Measurements from ENCODE around the gene CELSR1.

Gene CELSR1

DNA sequence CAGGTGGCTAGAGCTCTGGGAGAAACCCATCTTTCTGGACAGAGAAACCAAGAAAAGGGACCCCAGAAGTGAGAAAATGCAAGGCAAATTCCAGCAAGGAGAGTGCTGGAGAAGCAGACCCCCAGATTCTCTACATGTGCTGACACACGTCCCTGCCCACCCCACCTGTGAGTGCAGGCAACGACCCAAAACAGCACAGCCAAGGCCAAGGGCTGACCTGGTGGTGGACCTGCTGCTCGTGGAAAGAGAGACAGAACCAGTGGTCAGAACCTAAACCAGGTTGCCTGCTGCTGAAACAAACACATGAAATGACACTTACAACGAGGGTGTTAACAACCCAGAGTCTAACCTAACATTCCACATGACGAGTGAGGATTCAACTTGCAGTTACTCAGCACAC lies 177.3 kb downstream of the CELSR1 start:
- Histone ChIP-seq H3K4me3 (ENCODE audit: low read depth in 1 of 2, low read length in 2 of 2) (no peak overlapping the region), H3K27ac (ENCODE audit: low read length) (no peak overlapping the region), H3K4me1 (ENCODE audit: control insufficient read depth in 1 of 2, insufficient read depth in 2 of 2, low read length in 2 of 2) (no peaks in the 10 kb centered on the region), H3K9me3 (ENCODE audit: control insufficient read depth in 1 of 2, low read length in 2 of 2) (no peaks in the 10 kb centered on the region), H3K27me3 (ENCODE audit: low read depth, low read length) (no peaks in the 10 kb centered on the region), H3K36me3 (ENCODE audit: control insufficient read depth in 1 of 2, insufficient read depth in 2 of 2, low read length in 2 of 2) (peaks cover 0 to 19% of the 10 kb centered on the region in 2 donors)

- Histone ChIP-seq H3K27ac (ENCODE audit: low read length) (no peak overlapping the region), H3K4me3 (ENCODE audit: low read depth in 1 of 2, low read length in 2 of 2) (no peak overlapping the region), H3K9me3 (ENCODE audit: control insufficient read depth in 1 of 2, low read length in 2 of 2) (no peaks in the 10 kb centered on the region), H3K27me3 (ENCODE audit: low read depth, low read length) (no peaks in the 10 kb centered on the region), H3K4me1 (ENCODE audit: control insufficient read depth in 1 of 2, insufficient read depth in 2 of 2, low read length in 2 of 2) (no peaks in the 10 kb centered on the region), H3K36me3 (ENCODE audit: control insufficient read depth in 1 of 2, insufficient read depth in 2 of 2, low read length in 2 of 2) (peaks cover 0 to 26% of the 10 kb centered on the region in 2 donors)
Measured at GRCh38 chr22:46359362-46359761, 178.1 kb downstream of the CELSR1 start.

- H3K36me3 ChIP-seq (ENCODE audit: control insufficient read depth in 1 of 2, insufficient read depth in 2 of 2, low read length in 2 of 2) = peaks cover 3 to 32% of the 10 kb centered on the region in 2 donors
- no peaks in the 10 kb centered on the region for H3K4me1 ChIP-seq (ENCODE audit: control insufficient read depth in 1 of 2, insufficient read depth in 2 of 2, low read length in 2 of 2)
- H3K27me3 ChIP-seq (ENCODE audit: low read depth, low read length) = no peaks in the 10 kb centered on the region
- H3K27ac ChIP-seq (ENCODE audit: low read length) = no peak overlapping the region
- H3K9me3 ChIP-seq (ENCODE audit: control insufficient read depth in 1 of 2, low read length in 2 of 2) = no peaks in the 10 kb centered on the region
- no peak overlapping the region for H3K4me3 ChIP-seq (ENCODE audit: low read depth in 1 of 2, low read length in 2 of 2)
Measured at GRCh38 chr22:46358766-46359165, 178.7 kb downstream of the CELSR1 start.

DNA sequence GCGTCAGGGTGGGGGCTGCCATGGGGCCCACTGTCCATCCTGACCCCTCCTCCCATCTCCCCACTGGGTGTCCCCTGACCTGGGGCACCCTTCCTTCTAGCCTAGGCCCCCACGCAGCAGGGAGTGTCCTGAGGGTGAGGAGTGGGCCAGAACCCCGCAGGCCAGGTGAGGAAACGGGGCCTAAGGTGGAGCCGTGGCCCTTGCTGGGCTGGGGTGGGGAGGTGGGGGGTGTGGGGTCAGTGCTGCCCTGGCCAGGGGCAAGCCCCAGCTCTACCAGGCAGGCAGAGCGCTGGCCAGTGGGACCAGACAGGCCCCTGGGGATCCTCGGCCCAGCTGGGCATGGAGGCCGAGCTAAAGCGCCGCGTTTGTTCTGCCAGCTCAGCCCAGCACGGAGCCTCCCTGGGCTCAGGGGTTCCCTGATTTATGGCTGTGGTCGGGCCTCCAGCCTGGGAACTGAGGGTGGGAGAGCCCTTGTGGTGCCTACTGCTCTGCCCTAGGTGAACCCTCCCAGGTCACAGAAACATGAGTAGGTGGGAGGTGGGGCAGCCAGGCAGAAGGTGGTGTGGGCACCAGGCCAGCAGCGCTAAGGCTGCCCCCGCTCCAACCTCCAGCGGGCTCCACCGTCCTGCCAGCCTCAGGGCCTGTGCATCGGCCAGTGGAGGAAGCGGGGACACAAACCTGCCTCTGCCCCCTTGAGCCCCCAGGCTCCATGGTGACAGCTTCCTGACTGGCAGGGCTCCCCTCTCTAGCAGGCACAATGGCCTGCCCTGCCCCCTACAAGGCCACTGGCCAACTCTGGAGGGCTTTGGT lies 179.5 kb downstream of the CELSR1 start:
- no peaks in the 10 kb centered on the region for H3K27me3 ChIP-seq (ENCODE audit: low read depth, low read length)
- H3K4me3 ChIP-seq (ENCODE audit: low read depth in 1 of 2, low read length in 2 of 2) = no peak overlapping the region
- H3K36me3 ChIP-seq (ENCODE audit: control insufficient read depth in 1 of 2, insufficient read depth in 2 of 2, low read length in 2 of 2) = peaks cover 11 to 40% of the 10 kb centered on the region in 2 donors
- H3K27ac ChIP-seq (ENCODE audit: low read length) = no peak overlapping the region
- no peaks in the 10 kb centered on the region for H3K4me1 ChIP-seq (ENCODE audit: control insufficient read depth in 1 of 2, insufficient read depth in 2 of 2, low read length in 2 of 2)
- H3K9me3 ChIP-seq (ENCODE audit: control insufficient read depth in 1 of 2, low read length in 2 of 2) = no peaks in the 10 kb centered on the region

GRCh38 chr22:46356496-46357480 lies 180.6 kb downstream of the CELSR1 start:
- Histone ChIP-seq H3K9me3 (ENCODE audit: control insufficient read depth in 1 of 2, low read length in 2 of 2) (no peaks in the 10 kb centered on the region), H3K27ac (ENCODE audit: low read length) (no peak overlapping the region), H3K36me3 (ENCODE audit: control insufficient read depth in 1 of 2, insufficient read depth in 2 of 2, low read length in 2 of 2) (peaks cover 21 to 52% of the 10 kb centered on the region in 2 donors), H3K4me3 (ENCODE audit: low read depth in 1 of 2, low read length in 2 of 2) (no peak overlapping the region), H3K27me3 (ENCODE audit: low read depth, low read length) (no peaks in the 10 kb centered on the region), H3K4me1 (ENCODE audit: control insufficient read depth in 1 of 2, insufficient read depth in 2 of 2, low read length in 2 of 2) (no peaks in the 10 kb centered on the region)

GRCh38 chr22:46355996-46356471 lies 181.4 kb downstream of the CELSR1 start:
- Histone ChIP-seq H3K36me3 (ENCODE audit: control insufficient read depth in 1 of 2, insufficient read depth in 2 of 2, low read length in 2 of 2) (peaks cover 24 to 59% of the 10 kb centered on the region in 2 donors), H3K27me3 (ENCODE audit: low read depth, low read length) (no peaks in the 10 kb centered on the region), H3K4me3 (ENCODE audit: low read depth in 1 of 2, low read length in 2 of 2) (no peak overlapping the region), H3K27ac (ENCODE audit: low read length) (no peak overlapping the region), H3K9me3 (ENCODE audit: control insufficient read depth in 1 of 2, low read length in 2 of 2) (no peaks in the 10 kb centered on the region), H3K4me1 (ENCODE audit: control insufficient read depth in 1 of 2, insufficient read depth in 2 of 2, low read length in 2 of 2) (no peaks in the 10 kb centered on the region)

- peaks cover 29 to 65% of the 10 kb centered on the region in 2 donors for H3K36me3 ChIP-seq (ENCODE audit: control insufficient read depth in 1 of 2, insufficient read depth in 2 of 2, low read length in 2 of 2)
- no peaks in the 10 kb centered on the region for H3K9me3 ChIP-seq (ENCODE audit: control insufficient read depth in 1 of 2, low read length in 2 of 2)
- H3K27me3 ChIP-seq (ENCODE audit: low read depth, low read length) = no peaks in the 10 kb centered on the region
- no peaks in the 10 kb centered on the region for H3K4me1 ChIP-seq (ENCODE audit: control insufficient read depth in 1 of 2, insufficient read depth in 2 of 2, low read length in 2 of 2)
- no peak overlapping the region for H3K4me3 ChIP-seq (ENCODE audit: low read depth in 1 of 2, low read length in 2 of 2)
- no peak overlapping the region for H3K27ac ChIP-seq (ENCODE audit: low read length)
Measured at GRCh38 chr22:46355369-46355995, 181.9 kb downstream of the CELSR1 start.

DNA sequence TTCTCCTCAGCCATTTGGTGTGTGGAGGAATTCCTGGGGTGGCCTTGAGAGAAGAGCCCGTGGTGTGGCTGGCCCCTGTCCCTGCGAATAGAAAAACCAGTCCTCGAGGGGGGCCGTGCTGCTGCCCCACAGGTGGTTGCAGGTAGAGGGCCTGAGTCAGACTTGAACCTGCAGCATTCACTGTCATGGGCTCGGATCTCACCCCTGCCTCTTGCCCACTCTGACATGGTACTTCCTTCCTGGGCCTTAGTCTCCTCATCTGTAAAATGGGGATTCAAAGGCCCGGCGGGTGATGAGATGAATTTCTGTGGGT lies 182.5 kb downstream of the CELSR1 start:
- H3K4me1 ChIP-seq (ENCODE audit: control insufficient read depth in 1 of 2, insufficient read depth in 2 of 2, low read length in 2 of 2) = no peaks in the 10 kb centered on the region
- peaks cover 34 to 67% of the 10 kb centered on the region in 2 donors for H3K36me3 ChIP-seq (ENCODE audit: control insufficient read depth in 1 of 2, insufficient read depth in 2 of 2, low read length in 2 of 2)
- H3K27ac ChIP-seq (ENCODE audit: low read length) = no peak overlapping the region

DNA sequence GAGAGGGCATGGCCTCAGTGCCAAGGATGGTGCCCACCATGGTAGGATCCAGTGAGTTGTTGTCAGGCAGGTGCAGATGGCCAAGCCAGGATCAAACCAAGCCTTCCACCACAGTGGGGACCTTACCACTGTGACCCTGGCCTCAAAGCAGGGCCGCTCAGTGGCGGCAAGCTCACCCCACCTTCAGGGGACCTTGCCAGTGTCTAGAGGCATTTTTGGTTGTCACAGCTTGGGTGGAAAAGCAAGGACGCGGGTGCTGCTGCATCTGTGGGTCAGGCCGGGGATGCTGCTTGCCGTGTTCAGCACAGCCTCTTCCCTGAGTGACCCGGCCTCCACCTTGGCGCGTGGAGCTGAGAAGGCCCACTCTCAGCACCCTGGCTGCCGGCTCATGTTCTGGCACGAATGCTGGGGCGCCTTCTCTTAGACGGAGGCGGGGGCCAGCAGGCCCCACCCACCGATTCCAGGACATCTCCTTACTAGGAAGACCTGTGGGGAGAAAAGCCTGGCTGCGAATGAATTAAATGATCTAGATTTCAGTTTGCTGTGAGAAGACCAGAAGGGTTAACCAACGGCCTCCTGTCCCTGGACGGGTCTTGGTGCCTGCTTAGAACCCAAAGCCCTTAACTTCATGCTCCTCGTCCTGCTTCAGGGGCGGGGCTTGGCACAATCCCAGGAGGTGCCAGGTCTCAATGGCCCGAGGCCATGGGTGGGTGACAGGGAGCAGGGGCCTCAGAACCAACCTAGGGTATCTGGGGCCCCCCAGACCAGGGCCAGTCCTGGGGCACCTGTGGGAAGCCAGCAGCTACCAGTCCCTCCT lies 183.0 kb downstream of the CELSR1 start:
- H3K9me3 ChIP-seq (ENCODE audit: control insufficient read depth in 1 of 2, low read length in 2 of 2) = no peaks in the 10 kb centered on the region
- H3K27me3 ChIP-seq (ENCODE audit: low read depth, low read length) = no peaks in the 10 kb centered on the region
- no peak overlapping the region for H3K27ac ChIP-seq (ENCODE audit: low read length)
- H3K4me1 ChIP-seq (ENCODE audit: control insufficient read depth in 1 of 2, insufficient read depth in 2 of 2, low read length in 2 of 2) = no peaks in the 10 kb centered on the region
- no peak overlapping the region for H3K4me3 ChIP-seq (ENCODE audit: low read depth in 1 of 2, low read length in 2 of 2)
- H3K36me3 ChIP-seq (ENCODE audit: control insufficient read depth in 1 of 2, insufficient read depth in 2 of 2, low read length in 2 of 2) = peaks cover 37 to 67% of the 10 kb centered on the region in 2 donors

More for the DNA sequence above, 182.5 kb downstream of the CELSR1 start:
- Histone ChIP-seq H3K9me3 (ENCODE audit: control insufficient read depth in 1 of 2, low read length in 2 of 2) (no peaks in the 10 kb centered on the region), H3K27me3 (ENCODE audit: low read depth, low read length) (no peaks in the 10 kb centered on the region), H3K4me3 (ENCODE audit: low read depth in 1 of 2, low read length in 2 of 2) (no peak overlapping the region)

- H3K27ac ChIP-seq (ENCODE audit: low read length) = no peak overlapping the region
- peaks cover 42 to 70% of the 10 kb centered on the region in 2 donors for H3K36me3 ChIP-seq (ENCODE audit: control insufficient read depth in 1 of 2, insufficient read depth in 2 of 2, low read length in 2 of 2)
- no peaks in the 10 kb centered on the region for H3K4me1 ChIP-seq (ENCODE audit: control insufficient read depth in 1 of 2, insufficient read depth in 2 of 2, low read length in 2 of 2)
- H3K9me3 ChIP-seq (ENCODE audit: control insufficient read depth in 1 of 2, low read length in 2 of 2) = no peaks in the 10 kb centered on the region
- no peak overlapping the region for H3K4me3 ChIP-seq (ENCODE audit: low read depth in 1 of 2, low read length in 2 of 2)
- H3K27me3 ChIP-seq (ENCODE audit: low read depth, low read length) = no peaks in the 10 kb centered on the region
Measured at GRCh38 chr22:46353483-46354105, 183.8 kb downstream of the CELSR1 start.

Data from muscle layer of duodenum (tissue), 2 donors.